HG02571 (cell line): ENCODE measurements around the gene ITM2C.
A peak's percentile ranks its signal among the peaks of the same experiment; 100 is the strongest.

Source experiments
- ATAC-seq: cut with Tn5 transposase; IDR thresholded peaks from one replicate; pipeline ENCODE4 v1.9.1; 2021; ENCODE audit warnings: mild to moderate bottlenecking, moderate library complexity; ENCODE audit not compliant: unreplicated experiment

ITM2C gene, protein sequence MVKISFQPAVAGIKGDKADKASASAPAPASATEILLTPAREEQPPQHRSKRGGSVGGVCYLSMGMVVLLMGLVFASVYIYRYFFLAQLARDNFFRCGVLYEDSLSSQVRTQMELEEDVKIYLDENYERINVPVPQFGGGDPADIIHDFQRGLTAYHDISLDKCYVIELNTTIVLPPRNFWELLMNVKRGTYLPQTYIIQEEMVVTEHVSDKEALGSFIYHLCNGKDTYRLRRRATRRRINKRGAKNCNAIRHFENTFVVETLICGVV

DNA sequence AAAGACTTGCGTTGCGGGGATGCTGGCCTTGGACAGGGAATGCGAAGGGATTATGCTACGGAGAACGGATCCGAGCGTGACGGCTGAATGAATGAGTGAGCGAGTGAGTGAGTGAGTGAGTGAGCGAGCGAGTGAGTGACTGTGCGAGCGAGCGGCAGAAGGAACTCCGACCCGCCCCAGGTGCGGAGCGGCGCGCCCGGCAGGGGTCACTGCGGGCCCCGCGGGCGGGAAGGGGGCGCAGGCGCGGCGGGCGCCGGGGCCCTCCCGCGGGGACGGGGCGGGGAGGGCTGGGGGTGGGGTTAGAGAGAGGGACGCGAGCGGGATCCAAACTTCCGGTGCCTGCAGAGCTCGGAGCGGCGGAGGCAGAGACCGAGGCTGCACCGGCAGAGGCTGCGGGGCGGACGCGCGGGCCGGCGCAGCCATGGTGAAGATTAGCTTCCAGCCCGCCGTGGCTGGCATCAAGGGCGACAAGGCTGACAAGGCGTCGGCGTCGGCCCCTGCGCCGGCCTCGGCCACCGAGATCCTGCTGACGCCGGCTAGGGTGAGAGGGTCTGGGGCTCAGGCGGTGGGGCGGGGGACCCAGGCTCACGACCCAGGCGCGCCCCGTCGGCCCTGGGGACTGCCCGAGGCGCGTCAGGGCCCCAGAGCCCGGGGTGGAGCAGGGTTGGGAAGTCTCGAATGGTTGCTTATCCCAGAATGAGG lies at the start of gene ITM2C:
ITM2C (plus strand) TSS at position 338 of the 702 bp plus-strand sequence; CDS start at position 422, 84 bp downstream.
- peak; percentile 53 for ATAC-seq

- ATAC-seq: no peak
These were observed 49.7 kb upstream of the ITM2C start for GRCh38 chr2:230815088-230815487.

- no peak for ATAC-seq
These were observed 48.0 kb upstream of the ITM2C start for GRCh38 chr2:230816735-230817134.

GRCh38 chr2:230819433-230819832 lies 45.3 kb upstream of the ITM2C start:
- no peak for ATAC-seq

- no peak for ATAC-seq
These were observed 43.3 kb upstream of the ITM2C start for GRCh38 chr2:230821261-230821990.

- ATAC-seq: no peak
These were observed 42.7 kb upstream of the ITM2C start for GRCh38 chr2:230821991-230822520.

- ATAC-seq: no peak
These were observed 41.3 kb upstream of the ITM2C start for GRCh38 chr2:230823264-230823964.

- no peak for ATAC-seq
These were observed 40.2 kb upstream of the ITM2C start for GRCh38 chr2:230824406-230824978.

DNA sequence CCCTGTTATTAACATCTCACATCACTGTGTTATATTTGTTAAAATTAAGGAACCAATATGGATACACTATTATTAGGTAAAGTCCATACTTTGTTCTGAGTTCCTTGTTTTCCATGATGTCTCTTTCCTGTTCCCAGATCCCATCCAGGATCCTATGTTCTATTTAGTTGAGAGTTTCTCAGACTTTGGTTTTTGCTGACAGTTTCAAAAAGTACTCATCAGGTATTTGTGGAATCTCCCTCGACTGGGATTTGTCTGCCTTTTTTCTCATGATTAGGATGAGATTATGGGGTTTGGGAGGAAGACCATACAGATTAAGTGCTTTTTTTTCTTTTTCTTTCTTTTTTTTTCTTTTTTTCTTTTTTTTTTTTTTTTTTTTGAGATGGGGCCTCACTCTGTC lies 39.4 kb upstream of the ITM2C start:
- no peak for ATAC-seq

GRCh38 chr2:230827774-230828271 lies 36.9 kb upstream of the ITM2C start:
- ATAC-seq: no peak

DNA sequence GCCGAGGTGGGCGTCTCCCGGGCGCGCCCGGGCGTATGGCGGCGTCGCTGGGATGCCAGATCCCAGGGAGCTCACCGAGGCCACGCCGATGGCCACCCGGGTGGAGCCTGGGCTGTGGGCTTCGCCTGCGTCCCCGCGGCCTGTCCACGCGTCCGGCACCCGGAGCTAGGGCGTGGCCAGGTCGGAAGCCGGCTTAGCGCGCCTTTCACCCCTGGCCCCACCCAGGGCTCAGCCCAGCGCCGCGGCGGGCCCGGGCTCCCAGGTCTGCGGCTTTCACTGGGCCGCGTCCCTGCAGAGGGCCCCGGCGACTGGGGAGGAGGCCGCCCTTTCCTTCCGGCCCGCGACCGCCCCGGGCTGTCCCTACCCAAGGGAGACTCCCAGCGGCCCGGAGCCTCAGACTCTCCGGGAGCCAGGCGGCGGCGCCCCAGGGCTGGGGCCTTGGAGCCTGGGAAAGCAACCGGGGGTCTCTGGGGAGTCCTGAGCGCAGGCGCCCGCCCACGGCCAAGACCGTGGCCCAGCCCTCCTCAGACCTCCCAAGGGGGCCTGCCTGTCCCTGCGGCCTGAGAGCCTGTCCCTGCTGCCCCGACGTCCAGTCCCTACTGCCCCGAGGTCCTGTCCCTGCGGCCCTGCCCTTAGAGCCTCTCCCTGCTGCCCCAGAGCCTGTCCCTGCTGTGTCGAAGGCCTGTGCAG lies 36.3 kb upstream of the ITM2C start:
- ATAC-seq: no peak

- ATAC-seq: no peak
These were observed 35.4 kb upstream of the ITM2C start for GRCh38 chr2:230829293-230829692.

DNA sequence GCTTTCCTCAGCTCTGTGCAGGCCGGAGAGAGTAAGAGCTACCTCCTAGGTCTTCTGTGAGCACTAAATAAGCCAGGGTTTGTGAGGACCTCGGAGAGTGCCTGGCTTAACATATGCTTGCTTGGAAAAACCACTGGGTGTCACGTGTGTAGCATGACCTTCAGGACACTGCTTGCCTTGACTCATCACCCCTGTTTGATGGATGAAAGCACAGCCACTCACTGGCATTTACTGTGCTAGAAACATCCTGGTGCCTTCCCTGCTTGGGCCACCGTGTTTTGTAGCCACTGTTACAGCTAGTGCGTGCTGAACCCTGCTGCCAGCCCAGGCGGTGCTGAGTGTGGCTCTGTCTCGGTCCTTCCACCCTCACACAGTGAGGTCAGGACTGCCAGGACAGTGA lies 34.8 kb upstream of the ITM2C start:
- no peak for ATAC-seq

GRCh38 chr2:230830428-230830827 lies 34.3 kb upstream of the ITM2C start:
- ATAC-seq: no peak

DNA sequence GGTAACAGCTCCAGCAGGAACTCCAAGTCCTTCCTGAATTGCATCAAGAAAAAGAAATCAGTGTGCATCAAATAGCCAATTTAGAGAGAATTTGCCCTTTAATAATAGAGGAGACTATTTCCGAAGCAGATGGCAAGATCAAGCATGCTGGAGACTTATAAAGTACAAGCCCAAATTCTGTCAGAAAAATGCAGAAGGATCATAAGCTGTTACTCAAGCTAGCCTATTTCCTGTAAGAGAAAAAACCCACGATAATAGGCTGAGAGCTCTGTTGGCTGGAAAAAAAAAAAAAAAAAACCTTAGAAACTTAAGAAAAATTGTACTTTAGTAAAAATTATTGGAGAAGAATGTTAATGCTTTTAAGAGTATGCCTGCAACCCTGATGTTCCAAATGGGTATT lies 24.4 kb upstream of the ITM2C start:
- no peak for ATAC-seq

GRCh38 chr2:230842473-230842872 lies 22.3 kb upstream of the ITM2C start:
- no peak for ATAC-seq

GRCh38 chr2:230843132-230843531 lies 21.6 kb upstream of the ITM2C start:
- ATAC-seq: no peak

- ATAC-seq: no peak
These were observed 18.4 kb upstream of the ITM2C start for GRCh38 chr2:230846360-230846759.

DNA sequence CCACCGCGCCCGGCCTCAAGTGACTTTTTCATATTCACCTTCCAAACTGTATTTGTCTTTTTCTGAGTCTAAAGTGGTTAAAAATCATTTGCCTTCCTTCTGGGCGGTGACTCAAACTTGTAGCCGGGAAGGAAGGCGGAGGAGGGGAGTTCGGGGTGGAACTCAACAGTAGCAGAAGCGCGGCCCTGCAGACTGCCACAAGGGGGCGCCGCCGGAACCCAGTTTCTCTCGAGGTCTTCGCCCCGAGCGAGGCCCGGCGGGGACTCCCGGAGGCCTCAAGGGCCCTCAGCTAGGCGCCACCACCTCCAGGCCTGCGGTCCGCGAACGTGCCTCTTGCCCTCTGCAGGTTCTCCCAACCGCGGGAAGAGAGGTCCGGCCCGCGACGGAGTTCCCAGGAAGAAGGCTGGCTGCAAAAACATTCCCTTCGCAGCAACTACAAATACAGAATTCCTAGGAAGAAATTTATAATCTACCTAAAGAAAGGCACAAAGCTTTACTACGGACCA lies 16.8 kb upstream of the ITM2C start:
- peak; percentile 90 for ATAC-seq
